Dermis blood vessel endothelial cell (primary cell): ENCODE results near the gene AIM2. TPM values are rescaled to one million over a fixed set of nuclear protein-coding genes. Genes with fewer than 3 reads are reported as not detected.
A peak's percentile ranks its signal among the peaks of the same experiment; 100 is the strongest.
"Not testable (repeated sequence)": the region's sequence is repeated elsewhere in the genome, so short reads cannot be mapped to it uniquely, and the experiment has no call there.

Source experiments
- DNase-seq: peaks from one replicate; pipeline ENCODE4 v3.0.0; 2010
- total RNA-seq: library from RNA; depleted of rRNA; stranded (reverse); fragments of >200 nt; gene quantifications from 2 replicates; pipeline ENCODE4 v1.2.3, GENCODE V29; 2014

The AIM2 gene
- not detected in 2 replicates for total RNA-seq

- DNase-seq, result no peak
These were observed at the start of gene AIM2 for GRCh38 chr1:159076438-159077119. TSS of gene AIM2 (minus strand) at chr1:159076766. CDS start at chr1:159073499, 3,267 bp downstream.

DNA sequence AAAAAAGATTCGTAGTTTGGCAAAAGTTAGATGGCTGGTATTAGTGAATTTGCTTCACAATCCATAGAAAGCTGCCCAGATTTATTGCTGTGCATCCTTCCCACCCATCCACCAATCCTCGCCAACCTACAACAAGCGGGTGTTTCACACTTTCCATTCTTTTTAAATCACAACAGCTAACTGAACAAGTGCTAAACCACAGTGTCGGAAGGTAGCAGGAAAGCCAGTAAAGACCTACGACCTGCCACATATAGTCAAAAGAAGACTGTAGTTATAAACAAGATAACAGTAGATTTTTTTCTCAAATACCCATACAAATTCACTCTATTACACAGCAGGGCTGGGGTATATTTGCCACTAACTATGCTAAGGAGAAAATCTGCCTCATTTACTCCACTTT is 47.0 kb upstream of the AIM2 start:
- no peak for DNase-seq

- peak; percentile 42 for DNase-seq
These were observed 45.5 kb upstream of the AIM2 start for GRCh38 chr1:159122005-159122621.

GRCh38 chr1:159121526-159121925 is 45.0 kb upstream of the AIM2 start:
- no peak for DNase-seq

- no peak for DNase-seq
These were observed 43.8 kb upstream of the AIM2 start for GRCh38 chr1:159120317-159120716.

DNA sequence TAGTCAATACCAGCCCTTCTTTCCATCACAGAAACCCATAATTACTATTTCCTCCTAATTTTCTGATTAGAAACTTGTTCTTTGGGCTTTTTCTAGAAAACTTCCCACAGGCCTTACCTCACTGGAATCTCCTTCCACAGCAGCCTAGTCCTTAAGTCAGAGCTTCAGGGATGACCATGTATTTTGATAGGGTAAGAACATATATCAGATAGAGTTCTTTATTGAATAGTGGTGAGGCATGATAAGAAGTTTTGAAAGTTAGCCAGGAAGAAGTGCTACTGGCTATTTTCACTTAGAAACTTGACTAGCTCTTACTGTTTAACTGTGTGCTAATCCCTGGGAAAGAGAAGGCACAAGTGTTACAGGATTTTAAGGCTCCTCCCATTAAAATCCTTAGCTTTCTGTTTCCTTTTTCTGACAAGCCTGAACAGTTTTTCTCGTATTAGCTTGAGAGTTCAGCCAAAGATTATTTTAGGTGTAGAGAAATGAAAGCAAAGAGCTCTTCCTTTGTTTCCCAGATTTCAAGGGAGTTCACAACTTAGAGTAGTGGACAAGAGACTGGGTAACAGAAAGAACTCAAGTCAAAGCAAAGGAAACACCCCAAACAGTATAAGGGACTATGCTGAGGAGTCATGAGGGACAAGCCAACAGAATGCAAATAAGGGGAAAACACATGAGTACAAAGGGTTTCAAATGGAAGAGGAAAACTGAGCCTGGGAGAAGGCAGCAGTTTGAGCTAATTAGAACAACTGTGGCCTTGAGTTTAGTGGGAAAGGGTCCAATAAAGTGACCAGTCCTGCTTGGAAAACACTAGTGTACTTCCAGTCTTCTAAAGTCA is 37.2 kb upstream of the AIM2 start:
- no peak for DNase-seq

- DNase-seq, result not testable (repeated sequence)
These were observed 26.5 kb upstream of the AIM2 start for GRCh38 chr1:159103021-159103420.

DNA sequence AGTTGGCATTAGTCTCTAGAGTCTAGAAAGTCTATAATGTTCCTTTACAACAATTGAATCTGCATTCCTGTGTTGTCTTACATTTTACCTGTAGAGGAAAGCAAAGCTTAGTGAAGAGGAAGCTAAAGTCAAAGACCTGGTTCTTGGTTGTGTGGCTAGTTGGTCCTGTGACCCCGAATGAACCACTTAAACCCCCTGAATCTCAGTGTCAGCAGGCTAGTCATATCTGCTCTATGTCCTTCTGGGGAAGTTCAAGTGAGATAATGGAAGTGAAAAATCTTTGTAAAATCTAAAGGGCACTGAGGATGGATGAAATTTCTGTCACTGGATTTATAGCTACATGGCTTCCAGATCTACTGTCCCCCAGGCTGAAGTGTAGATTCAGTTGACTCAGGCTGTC is 24.0 kb upstream of the AIM2 start:
- no peak for DNase-seq

DNA sequence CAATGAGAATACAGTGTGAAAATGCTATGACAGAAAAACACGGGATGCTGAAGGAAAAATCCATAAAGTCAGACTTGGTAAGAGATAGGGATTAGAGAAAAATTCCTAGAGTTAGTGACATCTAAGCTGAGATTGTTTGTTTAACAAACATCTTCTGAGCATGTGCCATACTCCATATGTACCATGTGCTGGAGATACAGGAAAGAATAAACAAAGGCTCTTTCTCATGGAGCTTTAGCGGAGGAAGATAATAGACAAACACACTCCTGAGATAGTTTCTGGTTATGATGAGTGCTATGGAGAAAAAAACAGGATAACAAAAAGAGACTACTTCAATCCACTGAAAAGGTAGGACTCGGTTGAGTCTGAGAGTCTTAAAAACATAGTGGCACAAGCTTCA is 22.0 kb upstream of the AIM2 start:
- no peak for DNase-seq

DNA sequence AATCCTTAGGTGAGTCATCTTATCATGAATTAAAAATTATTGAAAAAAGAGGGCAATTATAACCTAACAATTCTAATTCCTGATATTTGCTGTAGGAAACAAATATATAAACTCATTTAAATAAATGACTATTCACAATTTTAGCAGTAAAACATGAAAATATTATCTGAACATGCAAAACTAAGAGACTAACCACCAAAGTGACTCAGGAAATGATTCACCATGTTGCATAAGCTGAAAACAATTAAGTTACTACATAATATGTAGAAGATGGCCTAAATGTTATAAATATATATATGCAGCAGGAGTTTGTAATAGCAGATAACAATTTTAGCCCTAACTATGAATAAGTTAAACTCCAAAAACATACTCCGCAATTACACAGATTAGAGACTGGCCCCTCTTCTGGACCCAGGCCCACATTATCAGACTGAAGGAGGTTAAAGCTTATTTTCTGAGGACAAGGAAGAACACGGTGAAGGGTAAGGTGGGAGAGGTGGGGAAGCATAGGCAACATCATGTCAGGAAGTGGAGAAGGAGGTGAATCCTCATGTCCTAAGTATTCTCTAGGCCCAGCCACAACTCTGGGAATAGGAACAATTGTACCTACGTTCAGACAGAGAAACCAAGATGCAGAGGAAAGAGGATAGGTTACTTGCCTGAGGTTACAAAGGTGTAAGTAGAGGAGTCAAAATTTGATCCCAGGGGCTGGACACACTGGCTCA is 15.6 kb upstream of the AIM2 start:
- peak; percentile 61 for DNase-seq

GRCh38 chr1:159091607-159092031 is 15.1 kb upstream of the AIM2 start:
- peak; percentile 22 for DNase-seq

DNA sequence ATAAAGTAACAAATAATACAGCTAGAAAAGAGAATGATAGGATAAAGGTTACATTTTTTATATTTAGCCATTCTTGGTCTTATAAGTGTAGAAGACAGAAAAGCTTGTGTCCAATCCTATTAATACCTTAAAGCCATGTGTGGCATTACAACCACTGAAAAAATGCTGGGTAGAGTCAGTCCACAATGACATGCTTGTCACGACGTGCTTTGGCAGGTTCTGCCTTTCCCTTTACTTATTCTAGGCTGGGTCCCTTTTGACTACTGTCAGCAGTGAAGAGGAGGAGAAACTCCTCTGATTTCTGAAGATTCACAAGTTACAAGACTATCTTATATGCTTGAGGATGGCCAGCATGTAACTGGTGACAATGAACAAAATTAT is 14.6 kb upstream of the AIM2 start:
- DNase-seq, result no peak

DNA sequence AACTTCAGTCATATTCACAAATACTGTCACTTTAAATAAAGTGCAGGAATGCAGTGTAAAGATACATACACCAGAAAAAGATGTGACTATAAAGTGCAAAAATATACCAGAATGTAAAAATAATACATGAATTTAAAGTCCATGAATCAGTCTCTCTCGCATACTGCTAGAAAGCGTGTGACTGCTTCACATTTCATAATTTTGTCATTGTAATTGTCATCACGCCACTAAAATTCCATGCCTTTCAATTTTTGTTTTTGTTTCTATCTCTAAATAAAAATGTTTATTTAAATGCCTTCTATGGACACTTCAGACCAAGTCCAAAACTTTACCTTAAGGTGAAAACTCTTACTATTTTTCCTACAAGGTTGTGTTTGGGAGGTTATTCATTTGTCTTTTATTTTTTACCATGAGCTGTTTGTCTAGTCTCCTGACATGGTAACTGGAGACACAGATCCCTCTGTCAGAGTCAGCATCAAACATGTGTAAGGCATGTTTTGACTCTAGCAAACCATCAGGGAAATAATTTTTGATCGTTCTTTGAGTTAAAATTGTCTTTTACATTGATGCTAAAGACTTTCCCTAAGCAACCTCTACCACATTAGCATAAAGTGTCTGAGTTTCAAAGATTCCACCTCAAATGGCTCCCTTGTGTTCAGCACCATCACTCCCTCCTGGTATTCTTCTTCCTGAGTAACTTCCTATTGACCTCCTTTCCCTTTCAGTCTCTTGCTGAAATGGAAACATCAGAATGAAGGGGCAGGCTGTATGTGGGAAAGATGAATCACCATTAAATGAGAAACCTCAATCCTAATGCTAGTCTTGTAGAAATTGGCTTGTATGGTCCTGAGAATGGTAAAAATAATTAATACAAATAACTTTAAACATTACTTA is 14.0 kb upstream of the AIM2 start:
- DNase-seq, result peak; percentile 17

GRCh38 chr1:159089184-159089791 is 12.7 kb upstream of the AIM2 start:
- DNase-seq, result peak; percentile 16

- DNase-seq, result no peak
These were observed 12.1 kb upstream of the AIM2 start for GRCh38 chr1:159088546-159089183.

- DNase-seq, result peak; percentile 66
These were observed 11.5 kb upstream of the AIM2 start for GRCh38 chr1:159088050-159088449.

- DNase-seq, result no peak
These were observed 8.3 kb upstream of the AIM2 start for GRCh38 chr1:159084867-159085266.

GRCh38 chr1:159084152-159084551 is 7.6 kb upstream of the AIM2 start:
- DNase-seq, result no peak

DNA sequence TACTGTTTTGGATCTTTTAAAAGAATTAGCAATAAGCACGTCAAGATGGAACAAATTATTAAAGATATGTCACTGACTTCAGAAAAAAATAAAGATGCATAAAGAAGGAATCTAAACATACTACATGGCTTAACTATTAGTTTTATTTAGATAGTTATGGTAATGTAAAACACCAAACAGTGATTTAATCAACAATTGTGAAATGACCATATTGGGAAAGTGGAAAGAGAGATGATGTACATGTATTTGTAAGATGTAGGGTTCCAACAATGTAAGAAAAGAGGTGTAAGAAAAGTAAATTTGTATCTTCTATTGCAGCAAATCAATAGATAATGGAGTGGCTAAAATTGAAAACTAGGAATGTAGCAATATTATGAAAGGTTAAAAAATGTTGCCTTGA is 6.4 kb upstream of the AIM2 start:
- DNase-seq, result no peak

GRCh38 chr1:159081626-159082025 is 5.1 kb upstream of the AIM2 start:
- no peak for DNase-seq

GRCh38 chr1:159079525-159079924 is 3.0 kb upstream of the AIM2 start:
- DNase-seq, result no peak
